HCT116 (cell line): Measurements from ENCODE around the gene MYRFL. TPM values are rescaled to one million over a fixed set of nuclear protein-coding genes. Genes with fewer than 3 reads are reported as not detected.

ENCODE experiments used
- ATAC-seq: fragments of 200-7000 bp; cut with Tn5 transposase; 2 replicates; pipeline ENCODE4 v1.9.1; 2020; ENCODE audit warnings: mild to moderate bottlenecking, moderate library complexity
- BruUV-seq: library from RNA; stranded (reverse); fragments of 400-500 nt; replicated peaks from 2 replicates; lab custom pipeline; 2021; lab: Mats Ljungman, UMichigan
- CTCF ChIA-PET: fragments of 300-600 bp; sonication (Branson Sonifier 250); formaldehyde crosslinking; loops from one replicate; lab custom pipeline; 2021; ENCODE audit warnings: antibody characterized with exemption; lab: Charles Lee
- POLR2A ChIA-PET: fragments of 300-600, 350-600 bp; sonication (Branson Sonifier 250); formaldehyde crosslinking; loops from one replicate; lab custom pipeline; 2021; ENCODE audit warnings: antibody characterized with exemption; lab: Charles Lee
- RAD21 ChIA-PET, 2 experiments: fragments of 300-600 bp; sonication (Branson Sonifier 250); formaldehyde crosslinking; loops; one replicate each; lab custom pipeline; 2023; ENCODE audit warnings: low total read pairs in 2 of 2; ENCODE audit not compliant: uncharacterized antibody in 2 of 2, unreplicated experiment in 2 of 2, low non-redundant PET in 1 of 2; lab: Charles Lee
- DNase-seq: peaks from one replicate; pipeline ENCODE4 v3.0.0-alpha.2; 2010; ENCODE audit warnings: low read depth, low spot score
- H2AFZ ChIP-seq: fragments of 200-600 bp; shearing (Covaris generic), sonication (generic); 2 replicates; pipeline ENCODE4 v1.6.1; 2017; ENCODE audit warnings: low read depth, mixed run types, mixed read lengths, antibody characterized with exemption, low read length; ENCODE audit not compliant: poor library complexity, severe bottlenecking
- H3K27ac ChIP-seq: 2 replicates; pipeline ENCODE4 v1.5.1; 2012; ENCODE audit warnings: low read depth, low read length
- H3K27me3 ChIP-seq: fragments of 200-600 bp; sonication (generic); 2 replicates; pipeline ENCODE4 v1.6.1; 2016; ENCODE audit warnings: mixed run types, low read length, mixed read lengths; ENCODE audit not compliant: insufficient read depth
- H3K36me3 ChIP-seq, 2 experiments: fragments of 200-500 bp in 1 of 2; fragments of 200-600 bp in 1 of 2; sonication (Bioruptor generic) in 1 of 2; sonication (generic) in 1 of 2; 2 replicates each; pipeline versions ENCODE4 v1.5.1 to v1.6.1; 2014 to 2016; ENCODE audit warnings: low read length in 2 of 2, inconsistent platforms in 1 of 2, mixed read lengths in 1 of 2, mixed run types in 1 of 2; ENCODE audit not compliant: insufficient read depth in 2 of 2, control insufficient read depth in 1 of 2
- H3K4me1 ChIP-seq, 2 experiments: fragments of 200-600 bp in 1 of 2; sonication (generic) in 1 of 2; 2 replicates each; pipeline versions ENCODE4 v1.5.1 to v1.6.1; 2012 to 2017; ENCODE audit warnings: low read length in 2 of 2, inconsistent platforms in 1 of 2, mild to moderate bottlenecking in 1 of 2, mixed read lengths in 1 of 2, mixed run types in 1 of 2, moderate library complexity in 1 of 2; ENCODE audit not compliant: insufficient read depth in 2 of 2, control insufficient read depth in 1 of 2
- H3K4me2 ChIP-seq: fragments of 200-600 bp; sonication (generic); 2 replicates; pipeline ENCODE4 v1.6.1; 2017; ENCODE audit warnings: mixed run types, low read length, mixed read lengths
- H3K4me3 ChIP-seq, 2 experiments: fragments of 200-600 bp in 1 of 2; sonication (generic) in 1 of 2; replicated peaks in 1 of 2; 2 replicates each; pipeline ENCODE4 v1.5.1; 2011 to 2016; ENCODE audit warnings: low read length in 2 of 2, control low read depth in 1 of 2, low read depth in 1 of 2, mild to moderate bottlenecking in 1 of 2, mixed read lengths in 1 of 2, mixed run types in 1 of 2
- H3K79me2 ChIP-seq: fragments of 200-600 bp; sonication (generic); 2 replicates; pipeline ENCODE4 v1.6.1; 2017; ENCODE audit warnings: mild to moderate bottlenecking, mixed run types, low read length, moderate library complexity, mixed read lengths; ENCODE audit not compliant: insufficient read depth
- H3K9ac ChIP-seq: fragments of 200-600 bp; sonication (generic); 2 replicates; pipeline ENCODE4 v1.6.1; 2016; ENCODE audit warnings: low read length, mixed read lengths
- H3K9me2 ChIP-seq: fragments of 200-600 bp; sonication (generic), shearing (Covaris generic); 2 replicates; pipeline ENCODE4 v1.6.1; 2017; ENCODE audit warnings: mixed run types, mild to moderate bottlenecking, moderate library complexity; ENCODE audit not compliant: insufficient read depth
- H3K9me3 ChIP-seq, 2 experiments: fragments of 200-500 bp in 1 of 2; fragments of 200-600 bp in 1 of 2; sonication (Bioruptor generic) in 1 of 2; sonication (generic) in 1 of 2; 2 replicates each; pipeline ENCODE4 v1.6.1; 2014 to 2017; ENCODE audit warnings: low read length in 2 of 2, mixed read lengths in 2 of 2, inconsistent platforms in 1 of 2, low read depth in 1 of 2, mild to moderate bottlenecking in 1 of 2, mixed run types in 1 of 2, moderate library complexity in 1 of 2; ENCODE audit not compliant: control insufficient read depth in 1 of 2, insufficient read depth in 1 of 2
- H4K20me1 ChIP-seq: fragments of 200-600 bp; sonication (generic), shearing (Covaris generic); 2 replicates; pipeline ENCODE4 v1.6.1; 2017; ENCODE audit warnings: mixed run types, mild to moderate bottlenecking, moderate library complexity; ENCODE audit not compliant: insufficient read depth
- CBX3 ChIP-seq: IDR thresholded peaks from 2 replicates; pipeline ENCODE4 v1.6.1; 2012; ENCODE audit warnings: low read depth
- CEBPB ChIP-seq: IDR thresholded peaks from 2 replicates; pipeline ENCODE4 v1.6.1; 2012; ENCODE audit warnings: low read depth
- EGR1 ChIP-seq: IDR thresholded peaks from 2 replicates; pipeline ENCODE4 v1.6.1; 2012; ENCODE audit warnings: low read depth
- ELF1 ChIP-seq: IDR thresholded peaks from 2 replicates; pipeline ENCODE4 v1.6.1; 2012; ENCODE audit warnings: low read depth, borderline replicate concordance
- EZH2phosphoT487 ChIP-seq: fragments of 200-600 bp; IDR thresholded peaks from 2 replicates; pipeline ENCODE4 v1.6.1; 2018; ENCODE audit warnings: antibody characterized with exemption, borderline replicate concordance
- JUND ChIP-seq: IDR thresholded peaks from 2 replicates; pipeline ENCODE4 v1.6.1; 2012
- POLR2A ChIP-seq: IDR thresholded peaks from 2 replicates; pipeline ENCODE4 v1.7.0; 2011; ENCODE audit warnings: borderline replicate concordance; ENCODE audit not compliant: insufficient read depth, insufficient read length; ENCODE audit errors: extremely low read depth
- POLR2AphosphoS5 ChIP-seq: IDR thresholded peaks from 2 replicates; pipeline ENCODE4 v1.6.1; 2011; ENCODE audit warnings: mild to moderate bottlenecking, low read depth, low read length, moderate library complexity
- SIN3A ChIP-seq: IDR thresholded peaks from 2 replicates; pipeline ENCODE4 v1.6.1; 2012; ENCODE audit warnings: low read depth
- SRF ChIP-seq: IDR thresholded peaks from 2 replicates; pipeline ENCODE4 v1.6.1; 2012; ENCODE audit warnings: low read depth
- TCF7L2 ChIP-seq: IDR thresholded peaks from 2 replicates; pipeline ENCODE4 v1.7.0; 2011; ENCODE audit warnings: borderline replicate concordance, inconsistent platforms; ENCODE audit not compliant: insufficient read depth, insufficient read length; ENCODE audit errors: extremely low read depth
- ZFX ChIP-seq: fragments of 450-650 bp; IDR thresholded peaks from 2 replicates; pipeline ENCODE4 v1.6.1; 2017
- ZNF274 ChIP-seq: fragments of 200-500 bp; sonication (Bioruptor generic); IDR thresholded peaks from 2 replicates; pipeline ENCODE4 v1.6.1; 2014; ENCODE audit warnings: mild to moderate bottlenecking, low read depth, low read length, inconsistent platforms
- intact Hi-C: fragments of 100-400 bp; cut with micrococcal nuclease; formaldehyde crosslinking; loops from 2 replicates; pipeline ENCODE4 v1.10.0; 2022
- total RNA-seq: library from RNA; stranded (reverse); gene quantifications from one replicate; pipeline ENCODE4 v1.2.1, GENCODE V29; 2021; ENCODE audit not compliant: unreplicated experiment
- TF ChIP-seq, protein P1 (sequence below): IDR thresholded peaks from 2 replicates; pipeline ENCODE4 v1.6.1; 2012; ENCODE audit warnings: low read depth
- TF ChIP-seq, protein P2 (sequence below): IDR thresholded peaks from 2 replicates; pipeline ENCODE4 v1.6.1; 2012

The MYRFL gene
- total RNA-seq, 1 experiment from 2014 or later: 0.30 TPM

DNA sequence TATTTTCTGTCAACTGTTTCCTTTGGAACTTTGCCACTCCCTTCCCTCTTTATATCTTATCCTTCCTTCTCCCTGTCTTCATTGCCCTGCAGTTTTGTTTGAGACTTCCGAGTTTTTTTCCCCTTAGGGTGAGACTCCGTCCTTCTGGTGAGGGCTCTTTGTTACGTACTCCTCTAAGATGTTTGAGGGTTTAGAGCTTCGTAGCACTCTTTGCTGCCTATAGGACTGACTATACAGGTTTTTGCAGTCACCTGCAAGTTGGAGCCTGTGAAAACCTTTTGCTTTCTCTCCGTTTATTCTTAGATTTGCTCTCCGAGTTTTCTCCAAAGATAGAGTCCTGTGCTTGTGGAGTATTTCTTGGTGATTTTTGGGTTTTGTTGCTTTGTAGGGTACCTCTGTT is 41.7 kb upstream of the MYRFL start:
- POLR2A ChIA-PET: interaction anchor here (1.3 kb wide), 1 partner anchor 9 kb away, joined by 3 read pairs; no protein-coding TSS in a partner anchor
- CTCF ChIA-PET: no interaction called here
- TF ChIP-seq ELF1 (no peak), SIN3A (no peak), ZFX (no peak), EGR1 (no peak), SRF (no peak), EZH2phosphoT487 (no peak), TCF7L2 (no peak), ZNF274 (no peak), POLR2AphosphoS5 (no peak), CBX3 (no peak), JUND (no peak), CEBPB (no peak), POLR2A (no peak)
- TF ChIP-seq, protein P1, sequence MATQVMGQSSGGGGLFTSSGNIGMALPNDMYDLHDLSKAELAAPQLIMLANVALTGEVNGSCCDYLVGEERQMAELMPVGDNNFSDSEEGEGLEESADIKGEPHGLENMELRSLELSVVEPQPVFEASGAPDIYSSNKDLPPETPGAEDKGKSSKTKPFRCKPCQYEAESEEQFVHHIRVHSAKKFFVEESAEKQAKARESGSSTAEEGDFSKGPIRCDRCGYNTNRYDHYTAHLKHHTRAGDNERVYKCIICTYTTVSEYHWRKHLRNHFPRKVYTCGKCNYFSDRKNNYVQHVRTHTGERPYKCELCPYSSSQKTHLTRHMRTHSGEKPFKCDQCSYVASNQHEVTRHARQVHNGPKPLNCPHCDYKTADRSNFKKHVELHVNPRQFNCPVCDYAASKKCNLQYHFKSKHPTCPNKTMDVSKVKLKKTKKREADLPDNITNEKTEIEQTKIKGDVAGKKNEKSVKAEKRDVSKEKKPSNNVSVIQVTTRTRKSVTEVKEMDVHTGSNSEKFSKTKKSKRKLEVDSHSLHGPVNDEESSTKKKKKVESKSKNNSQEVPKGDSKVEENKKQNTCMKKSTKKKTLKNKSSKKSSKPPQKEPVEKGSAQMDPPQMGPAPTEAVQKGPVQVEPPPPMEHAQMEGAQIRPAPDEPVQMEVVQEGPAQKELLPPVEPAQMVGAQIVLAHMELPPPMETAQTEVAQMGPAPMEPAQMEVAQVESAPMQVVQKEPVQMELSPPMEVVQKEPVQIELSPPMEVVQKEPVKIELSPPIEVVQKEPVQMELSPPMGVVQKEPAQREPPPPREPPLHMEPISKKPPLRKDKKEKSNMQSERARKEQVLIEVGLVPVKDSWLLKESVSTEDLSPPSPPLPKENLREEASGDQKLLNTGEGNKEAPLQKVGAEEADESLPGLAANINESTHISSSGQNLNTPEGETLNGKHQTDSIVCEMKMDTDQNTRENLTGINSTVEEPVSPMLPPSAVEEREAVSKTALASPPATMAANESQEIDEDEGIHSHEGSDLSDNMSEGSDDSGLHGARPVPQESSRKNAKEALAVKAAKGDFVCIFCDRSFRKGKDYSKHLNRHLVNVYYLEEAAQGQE: no peak
- TF ChIP-seq, protein P2, sequence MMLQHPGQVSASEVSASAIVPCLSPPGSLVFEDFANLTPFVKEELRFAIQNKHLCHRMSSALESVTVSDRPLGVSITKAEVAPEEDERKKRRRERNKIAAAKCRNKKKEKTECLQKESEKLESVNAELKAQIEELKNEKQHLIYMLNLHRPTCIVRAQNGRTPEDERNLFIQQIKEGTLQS: no peak
- TF ChIP-seq, all 23 proteins: peak for 0
- Histone ChIP-seq H3K4me1 (no peaks in the 10 kb centered on the region), H3K4me2 (no peak overlapping the region), H3K27ac (no peak overlapping the region), H4K20me1 (peaks cover 6% of the 10 kb centered on the region; the same call in 1 of the 2 replicates), H3K79me2 (peaks cover 3% of the 10 kb centered on the region; the same call in 1 of the 2 replicates), H2AFZ (no peak overlapping the region), H3K36me3 (no peaks in the 10 kb centered on the region), H3K9ac (no peak overlapping the region), H3K27me3 (no peaks in the 10 kb centered on the region), H3K9me2 (no peaks in the 10 kb centered on the region), H3K4me3 (no peak overlapping the region), H3K9me3 (no peaks in the 10 kb centered on the region)
- intact Hi-C loops: loop anchor here (5.0 to 10.0 kb wide), 3 partner anchors 94 to 949 kb away; no protein-coding TSS in a partner anchor
- RAD21 ChIA-PET: no interaction called here
- ATAC-seq (no peak), DNase-seq (no peak)
- BruUV-seq: no TSS peak
